Osteoblast (primary cell): ENCODE data around the gene AGBL4. TPM values are rescaled to one million over a fixed set of nuclear protein-coding genes. Genes with fewer than 3 reads are reported as not detected.

Experiments
- DNase-seq: peaks from one replicate; pipeline ENCODE4 v3.0.0; 2011; ENCODE audit warnings: low spot score, mixed read lengths; ENCODE audit not compliant: insufficient read length; ENCODE audit errors: missing footprints
- H2AFZ ChIP-seq: 2 replicates; pipeline ENCODE4 v1.6.0; 2011; ENCODE audit warnings: mild to moderate bottlenecking, low read length
- H3K27ac ChIP-seq: 2 replicates; pipeline ENCODE4 v1.5.1; 2011; ENCODE audit warnings: mild to moderate bottlenecking, low read depth, low read length, moderate library complexity
- H3K27me3 ChIP-seq: 2 replicates; pipeline ENCODE4 v1.6.0; 2012; ENCODE audit warnings: mild to moderate bottlenecking, control low read depth, inconsistent platforms, low read length, moderate library complexity; ENCODE audit not compliant: insufficient read depth
- H3K36me3 ChIP-seq: 2 replicates; pipeline ENCODE4 v1.5.1; 2011; ENCODE audit warnings: mild to moderate bottlenecking, low read length, control low read depth, moderate library complexity; ENCODE audit not compliant: insufficient read depth
- H3K4me1 ChIP-seq: 2 replicates; pipeline ENCODE4 v1.5.1; 2011; ENCODE audit warnings: mild to moderate bottlenecking, low read length, control low read depth, moderate library complexity; ENCODE audit not compliant: insufficient read depth
- H3K4me2 ChIP-seq: 2 replicates; pipeline ENCODE4 v1.6.0; 2011; ENCODE audit warnings: mild to moderate bottlenecking, low read length; ENCODE audit not compliant: insufficient read depth
- H3K4me3 ChIP-seq: fragments of 200-600 bp; sonication (generic); 3 replicates; pipeline ENCODE4 v1.5.1; 2012; ENCODE audit warnings: mild to moderate bottlenecking, low read length, inconsistent platforms; ENCODE audit not compliant: insufficient read depth
- H3K79me2 ChIP-seq: 2 replicates; pipeline ENCODE4 v1.6.0; 2012; ENCODE audit warnings: mild to moderate bottlenecking, low read length, control low read depth, inconsistent platforms; ENCODE audit not compliant: insufficient read depth
- H3K9me3 ChIP-seq: 2 replicates; pipeline ENCODE4 v1.5.1; 2011; ENCODE audit warnings: low read depth, low read length, control low read depth
- H4K20me1 ChIP-seq: 2 replicates; pipeline ENCODE4 v1.6.0; 2012; ENCODE audit warnings: mild to moderate bottlenecking, low read length, control low read depth; ENCODE audit not compliant: insufficient read depth
- total RNA-seq: library from RNA; depleted of rRNA; stranded (reverse); fragments of >200 nt; gene quantifications from 2 replicates; pipeline ENCODE4 v1.2.3, GENCODE V29; 2012
- TF ChIP-seq, protein P1 (sequence below): IDR thresholded peaks from 2 replicates; pipeline ENCODE4 v1.5.1; 2011; ENCODE audit warnings: mild to moderate bottlenecking, low read depth, low read length, moderate library complexity; ENCODE audit errors: extremely low read depth

The AGBL4 gene
- total RNA-seq, 1 donor = not detected

DNA sequence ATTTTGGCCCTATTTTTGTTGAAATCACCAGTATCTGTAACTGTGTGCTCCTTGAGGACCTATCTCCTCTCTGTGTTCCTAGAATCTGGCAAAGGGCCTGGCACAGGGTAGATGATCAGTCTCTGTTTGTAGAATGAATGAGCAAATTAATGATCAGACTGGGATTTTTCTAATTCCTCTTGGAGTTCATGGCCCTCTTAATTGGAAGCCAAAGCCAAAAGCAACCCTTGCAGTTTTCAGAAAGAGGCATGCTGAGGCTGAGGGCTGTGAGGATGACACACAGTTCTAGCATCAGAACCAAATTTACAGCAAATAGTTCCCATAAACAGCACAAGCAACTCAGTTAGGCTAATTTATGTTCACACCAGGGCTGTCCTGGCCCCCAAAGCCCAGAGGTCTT, 1136.0 kb downstream of the AGBL4 start:
- Histone ChIP-seq H3K27ac (no peak overlapping the region), H4K20me1 (no peaks in the 10 kb centered on the region), H3K27me3 (no peaks in the 10 kb centered on the region), H2AFZ (no peak overlapping the region), H3K36me3 (no peaks in the 10 kb centered on the region), H3K9me3 (no peaks in the 10 kb centered on the region), H3K4me3 (no peak overlapping the region), H3K79me2 (no peaks in the 10 kb centered on the region), H3K4me1 (no peaks in the 10 kb centered on the region), H3K4me2 (no peak overlapping the region)
- TF ChIP-seq, protein P1, sequence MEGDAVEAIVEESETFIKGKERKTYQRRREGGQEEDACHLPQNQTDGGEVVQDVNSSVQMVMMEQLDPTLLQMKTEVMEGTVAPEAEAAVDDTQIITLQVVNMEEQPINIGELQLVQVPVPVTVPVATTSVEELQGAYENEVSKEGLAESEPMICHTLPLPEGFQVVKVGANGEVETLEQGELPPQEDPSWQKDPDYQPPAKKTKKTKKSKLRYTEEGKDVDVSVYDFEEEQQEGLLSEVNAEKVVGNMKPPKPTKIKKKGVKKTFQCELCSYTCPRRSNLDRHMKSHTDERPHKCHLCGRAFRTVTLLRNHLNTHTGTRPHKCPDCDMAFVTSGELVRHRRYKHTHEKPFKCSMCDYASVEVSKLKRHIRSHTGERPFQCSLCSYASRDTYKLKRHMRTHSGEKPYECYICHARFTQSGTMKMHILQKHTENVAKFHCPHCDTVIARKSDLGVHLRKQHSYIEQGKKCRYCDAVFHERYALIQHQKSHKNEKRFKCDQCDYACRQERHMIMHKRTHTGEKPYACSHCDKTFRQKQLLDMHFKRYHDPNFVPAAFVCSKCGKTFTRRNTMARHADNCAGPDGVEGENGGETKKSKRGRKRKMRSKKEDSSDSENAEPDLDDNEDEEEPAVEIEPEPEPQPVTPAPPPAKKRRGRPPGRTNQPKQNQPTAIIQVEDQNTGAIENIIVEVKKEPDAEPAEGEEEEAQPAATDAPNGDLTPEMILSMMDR = no peak
- no peak for DNase-seq

DNA sequence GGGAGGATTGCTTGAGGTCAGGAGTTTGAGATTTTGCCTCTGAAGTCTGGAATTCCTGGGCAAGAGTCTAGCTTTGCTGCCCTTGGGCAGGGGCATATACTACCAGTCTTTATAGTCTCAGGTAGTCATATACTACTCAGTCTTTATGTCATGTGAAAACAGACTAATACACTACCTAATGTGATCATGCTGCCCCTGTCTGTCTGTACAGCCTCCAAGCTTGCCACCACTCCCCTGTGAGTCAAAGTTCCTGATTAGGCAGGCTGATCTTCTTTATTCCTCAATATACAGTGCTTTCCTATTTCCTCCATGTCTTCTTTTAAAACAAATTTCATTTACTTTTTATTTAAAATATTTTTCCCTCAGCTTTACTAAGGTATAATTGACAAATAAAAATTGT, 1141.7 kb downstream of the AGBL4 start:
- TF ChIP-seq, protein P1 = no peak
- Histone ChIP-seq H3K27me3 (no peaks in the 10 kb centered on the region), H3K4me3 (no peak overlapping the region), H3K27ac (no peak overlapping the region), H4K20me1 (no peaks in the 10 kb centered on the region), H3K36me3 (no peaks in the 10 kb centered on the region), H3K9me3 (no peaks in the 10 kb centered on the region), H3K4me2 (no peak overlapping the region), H2AFZ (no peak overlapping the region), H3K4me1 (peaks cover 12% of the 10 kb centered on the region), H3K79me2 (no peaks in the 10 kb centered on the region)
- no peak for DNase-seq

DNA sequence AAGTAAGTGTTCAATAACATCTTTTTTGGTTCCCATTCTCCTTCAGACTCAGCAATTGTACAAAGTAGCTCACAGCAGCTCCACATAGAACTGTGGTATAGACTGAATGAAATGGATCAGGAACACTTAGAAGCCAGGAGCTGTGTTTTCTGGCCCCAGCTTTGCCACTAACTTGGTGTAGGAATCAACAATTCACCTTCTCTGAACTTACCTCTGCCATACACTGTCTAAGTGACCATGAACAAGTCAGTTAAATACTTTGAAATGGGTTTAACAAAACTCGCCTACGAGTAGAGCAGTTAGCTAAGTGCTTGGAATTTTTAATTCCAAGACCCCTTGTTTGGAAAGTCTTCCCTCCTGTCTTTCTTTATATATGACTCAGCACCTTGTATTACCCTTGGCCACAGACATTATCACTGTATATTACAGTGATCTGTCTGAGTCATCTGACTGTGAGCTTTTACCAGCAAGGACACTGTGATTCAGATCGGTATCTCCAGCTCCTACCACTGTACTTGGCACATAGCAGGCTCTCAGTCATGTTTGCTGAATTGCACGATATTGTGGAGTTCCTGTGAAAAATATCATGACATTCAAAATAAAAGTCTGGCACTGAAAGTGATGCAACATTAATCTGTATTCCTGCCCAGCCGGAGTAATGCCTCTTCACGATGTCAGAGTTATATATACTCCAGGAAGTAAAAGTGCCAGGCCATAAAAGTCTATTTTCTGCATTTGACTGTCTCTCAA, 1145.4 kb downstream of the AGBL4 start:
- Histone ChIP-seq H3K4me1 (peaks cover 36% of the 10 kb centered on the region), H4K20me1 (no peaks in the 10 kb centered on the region), H3K79me2 (no peaks in the 10 kb centered on the region), H2AFZ (no peak overlapping the region), H3K4me3 (no peak overlapping the region), H3K27me3 (no peaks in the 10 kb centered on the region), H3K4me2 (peak overlapping the region; percentile 41), H3K27ac (peak overlapping the region; percentile 73), H3K36me3 (no peaks in the 10 kb centered on the region), H3K9me3 (no peaks in the 10 kb centered on the region)
- no peak for DNase-seq
- TF ChIP-seq, protein P1 = no peak

DNA sequence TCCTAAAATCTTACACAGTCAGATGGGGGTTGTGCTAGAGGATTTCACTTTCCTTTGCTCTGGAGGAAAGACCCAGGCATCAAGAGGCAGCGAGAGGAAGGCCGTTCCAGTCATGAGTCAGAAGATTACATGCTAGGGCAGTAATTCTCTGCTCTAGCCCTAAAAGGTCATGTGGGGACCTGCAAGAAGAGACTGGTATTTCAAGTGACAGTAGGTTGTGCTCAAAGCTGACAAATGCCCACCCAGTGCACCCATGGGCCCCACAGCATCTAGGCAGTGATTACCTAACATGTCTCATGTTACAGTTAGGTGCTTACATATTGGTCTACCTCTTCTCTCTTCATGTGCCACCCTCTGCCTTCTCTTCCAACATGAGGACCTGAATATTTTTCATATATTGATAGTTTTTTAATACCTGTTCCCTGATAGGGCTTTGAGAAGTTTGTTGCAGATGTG, 1147.4 kb downstream of the AGBL4 start:
- no peaks in the 10 kb centered on the region for H3K27me3 ChIP-seq
- H4K20me1 ChIP-seq = no peaks in the 10 kb centered on the region
- no peaks in the 10 kb centered on the region for H3K9me3 ChIP-seq
- H3K4me3 ChIP-seq = no peak overlapping the region
- TF ChIP-seq, protein P1 = no peak
- no peaks in the 10 kb centered on the region for H3K36me3 ChIP-seq
- H3K4me1 ChIP-seq = peaks cover 36% of the 10 kb centered on the region
- peak overlapping the region; percentile 8 for H2AFZ ChIP-seq
- peak overlapping the region; percentile 0 for H3K27ac ChIP-seq
- peak overlapping the region; percentile 17 for H3K4me2 ChIP-seq
- H3K79me2 ChIP-seq = no peaks in the 10 kb centered on the region
- DNase-seq = no peak
